NCI-H524 (cell line): ENCODE results near the gene DGCR2.

ENCODE experiments used
- DNase-seq, 2 experiments: peaks; one replicate each; lab custom pipeline; 2025; lab: John Stamatoyannopoulos, UW

The DGCR2 gene

DNA sequence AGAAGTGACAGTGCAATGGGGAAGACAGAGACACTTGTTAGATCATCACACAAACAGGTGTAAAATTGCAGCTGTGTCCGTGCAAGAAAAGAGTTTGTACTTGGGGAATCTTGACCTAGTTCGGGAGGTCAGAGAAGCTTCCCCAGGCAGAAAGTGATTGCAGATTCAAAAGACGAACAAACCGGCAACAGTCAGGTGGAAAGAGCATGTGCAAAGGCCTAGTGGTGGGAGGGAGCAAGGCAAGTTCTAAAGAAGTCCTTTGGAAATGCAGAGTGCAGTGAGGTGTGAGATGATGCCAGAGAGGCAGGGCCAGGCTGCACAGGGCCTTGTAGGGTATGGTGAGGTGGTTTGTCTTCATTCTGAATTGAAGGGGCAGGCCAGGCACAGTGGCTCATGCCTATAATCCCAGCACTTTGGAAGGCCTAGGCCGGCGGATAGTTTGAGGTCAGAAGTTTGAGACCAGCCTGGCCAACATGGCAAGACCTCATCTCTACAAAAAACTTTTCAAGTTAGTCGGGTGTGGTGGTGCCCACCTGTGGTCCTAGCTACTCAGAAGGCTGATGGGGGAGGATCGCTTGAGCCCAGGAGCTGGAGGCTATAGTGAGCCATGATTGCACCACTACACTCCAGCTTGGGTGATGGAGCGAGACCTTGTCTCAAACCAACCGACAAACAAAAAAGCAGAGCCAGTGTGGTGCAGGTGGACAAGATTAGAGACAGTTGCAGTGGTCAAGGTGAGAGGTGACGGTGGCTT, 24.2 kb upstream of the DGCR2 start:
- no peak for DNase-seq

DNA sequence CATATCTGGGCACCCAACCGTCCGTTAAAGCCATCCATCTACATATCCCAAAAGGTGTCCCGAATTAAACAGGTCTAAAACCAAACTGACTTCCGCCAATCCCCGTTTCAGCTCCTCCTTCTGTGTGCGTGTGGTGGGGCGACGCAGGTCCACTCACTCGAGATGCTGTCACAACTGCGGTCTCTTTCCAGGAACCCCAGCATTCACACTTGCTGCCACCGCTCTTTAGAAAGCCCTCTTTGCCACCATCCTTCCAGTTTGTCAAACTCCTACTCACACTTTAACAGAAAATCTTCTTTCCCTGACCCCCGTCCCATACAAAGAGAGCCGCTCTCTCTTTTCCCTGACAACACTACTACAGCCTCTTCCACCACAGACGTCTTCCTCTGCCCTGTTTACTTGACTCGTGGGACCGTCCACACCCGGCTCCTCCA, 21.8 kb upstream of the DGCR2 start:
- DNase-seq: no peak

DNA sequence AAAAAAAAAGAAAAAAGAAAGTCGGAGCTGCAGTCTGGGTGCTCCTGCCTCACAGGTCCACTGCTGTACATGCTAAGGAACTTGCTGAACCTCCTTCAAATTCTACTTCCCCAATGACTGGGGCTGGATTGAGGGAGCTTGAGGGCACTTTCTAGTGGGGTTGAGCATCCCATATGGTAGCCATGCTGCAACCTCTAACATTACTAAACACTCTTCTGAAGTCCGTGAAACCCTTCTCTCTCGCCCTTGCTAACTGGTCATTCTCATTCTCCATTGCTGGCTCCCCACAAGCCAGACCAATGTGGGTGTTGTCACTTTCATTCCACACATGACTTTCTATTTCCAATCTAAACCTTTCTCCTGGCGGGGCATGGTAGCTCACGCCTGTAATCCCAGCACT, 21.0 kb upstream of the DGCR2 start:
- no peak for DNase-seq

DNA sequence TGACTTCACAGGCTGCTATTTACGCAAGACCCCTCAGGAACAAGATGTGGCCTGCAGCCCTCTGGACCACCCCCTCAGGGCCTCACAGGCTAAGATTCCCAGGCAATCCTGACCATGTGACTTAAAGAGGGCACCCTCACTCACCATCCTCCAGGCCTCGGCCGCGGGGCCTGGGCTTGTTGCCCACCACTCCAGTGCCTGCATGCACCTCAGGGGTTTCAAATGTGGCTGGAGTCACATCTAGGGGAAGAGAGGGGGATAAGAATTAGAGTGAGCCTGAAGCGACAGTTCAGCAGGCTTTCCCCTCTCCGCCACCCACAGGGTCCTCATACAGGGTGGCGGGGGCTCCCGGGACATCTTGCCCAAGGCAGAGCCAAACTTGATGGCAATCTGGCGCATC, 20.2 kb upstream of the DGCR2 start:
- DNase-seq: no peak

DNA sequence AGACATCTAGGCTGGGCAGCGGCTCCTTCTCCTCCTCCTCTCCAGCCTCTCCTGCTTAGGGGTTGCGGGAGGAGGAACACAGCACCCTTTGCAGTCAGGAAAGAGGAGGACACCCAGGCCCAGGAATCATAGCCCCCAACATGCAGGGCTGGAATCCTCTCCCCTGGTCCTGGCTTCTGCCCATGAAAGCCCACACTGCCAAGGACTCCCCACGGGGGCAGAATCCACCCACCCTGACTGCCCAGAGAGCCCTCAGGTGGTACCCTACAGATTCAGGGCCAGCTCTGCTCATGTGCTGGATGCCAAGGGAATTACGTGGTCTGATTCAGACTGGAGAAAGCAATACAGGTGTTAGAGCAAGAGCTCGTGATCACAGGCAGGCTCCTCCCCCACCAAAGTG, 17.8 kb upstream of the DGCR2 start:
- no peak for DNase-seq

DNA sequence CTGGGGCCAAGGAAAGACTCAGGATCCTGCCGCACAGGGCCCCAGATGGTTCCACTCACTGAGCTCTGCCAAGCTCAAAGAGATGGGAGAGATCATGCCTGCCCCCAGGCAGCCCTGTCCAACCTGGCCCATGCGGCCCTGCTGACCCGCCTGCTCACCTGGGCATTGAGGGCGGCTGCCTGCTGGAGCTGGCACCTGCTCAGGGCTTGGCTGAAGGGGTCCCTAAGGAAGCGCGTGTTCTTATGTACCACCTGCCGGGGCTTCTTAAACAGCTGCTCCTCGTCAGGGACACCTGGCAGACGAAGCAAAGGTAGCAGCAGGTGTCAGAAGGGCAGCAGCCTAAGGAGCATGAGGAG, 16.8 kb upstream of the DGCR2 start:
- no peak for DNase-seq

DNA sequence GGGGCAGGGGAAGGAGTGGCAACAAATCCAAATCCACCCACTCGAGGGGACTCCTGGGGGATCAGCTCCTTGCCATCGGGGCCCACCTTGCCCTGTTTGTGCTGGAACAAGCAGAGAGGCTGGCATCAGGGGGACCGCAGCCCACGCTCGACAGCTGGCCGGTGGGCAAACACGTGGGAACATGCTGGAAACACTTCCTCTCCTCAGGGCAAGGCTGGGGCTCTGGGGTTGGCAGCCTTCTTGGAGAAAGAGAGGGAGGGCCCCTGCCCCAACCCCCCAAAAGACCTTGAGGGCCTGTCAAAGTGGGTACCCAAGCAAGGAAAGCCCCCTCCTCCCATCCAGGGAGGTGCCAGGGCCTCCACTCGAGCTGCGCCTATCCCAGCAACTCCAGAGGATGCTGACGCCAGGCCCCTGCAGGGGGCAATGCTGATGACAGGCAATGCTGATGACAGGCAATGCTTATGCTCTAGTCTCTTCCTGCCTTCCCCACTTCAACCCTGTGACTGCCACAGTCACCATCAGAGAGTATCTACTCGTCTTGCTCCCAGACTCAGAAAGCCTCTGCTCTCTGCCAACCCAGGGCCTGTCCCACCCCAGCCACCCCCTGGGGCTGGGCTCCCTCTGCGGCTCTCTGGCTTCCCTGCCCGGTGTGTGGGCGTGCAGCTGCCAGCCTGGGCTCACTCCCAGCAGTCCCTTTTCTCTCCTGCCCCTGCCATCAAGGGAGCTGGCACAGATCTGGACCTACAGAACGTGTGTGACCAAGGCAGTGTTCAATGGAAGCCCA, 16.2 kb upstream of the DGCR2 start:
- no peak for DNase-seq

DNA sequence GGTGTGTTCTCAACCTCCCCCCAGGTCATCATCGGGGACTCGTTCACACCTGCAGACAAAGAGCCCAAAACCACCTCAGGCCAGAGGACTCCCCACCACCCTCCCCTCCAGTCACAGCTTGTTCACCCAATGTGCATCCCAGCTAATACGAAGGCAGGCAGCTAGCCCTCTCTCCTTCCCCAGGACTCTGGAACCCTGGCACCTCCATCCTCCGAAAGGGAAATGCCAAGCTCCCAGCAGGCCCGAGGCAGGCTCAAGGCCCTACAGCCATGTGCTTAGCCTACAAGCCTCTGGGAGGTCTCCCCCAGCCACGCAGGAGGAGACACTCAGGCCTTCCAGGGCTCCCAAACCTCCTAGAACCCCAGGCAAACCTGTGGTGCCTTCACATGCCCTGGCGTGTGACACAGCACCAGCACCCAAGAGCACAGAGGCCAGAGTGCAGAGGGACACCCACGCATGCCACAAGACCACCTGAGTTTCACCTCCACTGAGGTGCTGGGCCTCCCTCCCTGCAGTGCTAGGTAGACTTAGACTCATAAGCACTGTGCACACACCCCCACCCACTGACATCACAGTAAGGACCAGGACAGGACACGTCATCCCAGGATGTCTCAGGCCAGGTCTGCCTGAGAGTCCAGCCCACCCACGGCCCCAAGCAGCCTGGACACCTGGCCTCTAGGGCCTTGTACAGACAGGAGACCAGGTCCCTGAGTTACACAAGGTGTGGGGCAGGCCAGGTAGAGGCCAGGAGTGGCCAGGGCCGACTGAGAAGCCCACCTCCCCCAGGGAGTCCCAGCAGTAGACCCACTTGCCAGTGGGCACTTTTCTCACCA, 15.4 kb upstream of the DGCR2 start:
- DNase-seq: no peak

DNA sequence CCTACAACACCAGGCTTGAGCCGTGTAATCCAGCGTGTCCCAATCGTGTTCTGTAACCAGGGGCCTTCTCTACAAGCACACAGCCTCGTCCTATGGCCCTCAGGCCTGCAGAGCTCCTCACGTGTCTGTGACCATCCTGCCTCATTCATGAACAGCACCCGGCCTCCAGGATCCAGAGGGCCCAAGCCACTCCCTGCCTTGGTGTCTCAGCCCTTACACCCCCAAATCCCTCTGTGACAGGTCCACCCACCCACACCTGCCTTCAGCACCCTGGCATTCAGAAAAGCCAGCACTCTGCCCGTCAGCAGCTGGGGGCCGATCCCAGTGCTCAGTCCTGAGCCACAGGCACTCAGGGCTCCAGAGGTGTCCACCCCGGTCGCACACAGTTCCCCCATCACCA, 14.7 kb upstream of the DGCR2 start:
- no peak for DNase-seq

DNA sequence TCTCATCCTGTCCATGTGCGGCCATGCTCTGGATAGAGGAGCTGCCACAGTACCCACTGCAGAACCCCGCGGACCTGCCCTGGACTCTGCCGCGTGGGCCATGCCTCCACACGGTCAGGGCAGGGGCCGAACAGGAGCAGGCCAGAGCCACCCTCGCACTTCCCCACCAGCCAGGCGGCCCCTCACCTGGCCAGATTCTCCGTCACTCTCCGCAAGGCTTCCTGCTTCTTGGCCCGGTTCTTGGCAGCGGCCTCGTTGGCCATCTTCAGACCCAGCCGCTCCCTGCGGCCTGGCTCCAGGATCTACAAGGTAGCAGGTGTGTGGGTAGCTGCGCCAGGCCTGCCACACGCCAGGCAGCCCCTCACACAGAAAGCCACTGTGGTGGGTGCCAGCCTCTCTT, 12.7 kb upstream of the DGCR2 start:
- DNase-seq: no peak

DNA sequence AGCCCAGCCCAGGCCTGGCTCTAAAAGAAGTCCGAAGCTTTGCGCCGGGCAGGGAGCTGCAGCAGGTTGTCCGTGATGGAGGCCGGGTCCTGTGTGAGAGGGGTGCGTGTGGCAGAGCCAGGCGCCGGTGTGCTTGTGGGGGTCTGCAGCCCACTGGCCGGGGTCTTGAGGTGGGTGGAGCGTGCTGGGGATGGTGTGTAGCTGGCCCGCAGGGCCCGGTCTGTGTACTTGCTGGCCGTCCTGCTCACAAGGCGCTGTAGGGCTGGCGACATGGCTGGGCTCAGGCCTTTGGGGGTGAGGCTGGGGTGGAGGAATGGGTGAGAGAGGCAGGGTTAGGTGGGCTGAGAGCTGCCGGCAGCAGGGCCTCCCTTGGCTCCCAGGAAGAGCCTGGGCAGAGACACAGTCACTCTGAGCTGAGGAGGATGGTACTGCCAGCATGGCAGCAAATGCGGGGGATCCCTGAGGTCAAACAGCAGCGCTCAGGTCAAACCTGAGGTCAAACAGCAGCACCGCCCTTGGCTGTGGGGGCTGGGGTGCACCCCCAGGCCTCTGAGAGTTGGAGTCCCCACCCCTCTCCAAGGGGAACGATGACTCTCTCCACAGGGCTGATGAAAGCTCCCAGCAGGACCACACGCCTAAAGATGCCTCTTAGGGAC, 12.1 kb upstream of the DGCR2 start:
- DNase-seq: no peak

DNA sequence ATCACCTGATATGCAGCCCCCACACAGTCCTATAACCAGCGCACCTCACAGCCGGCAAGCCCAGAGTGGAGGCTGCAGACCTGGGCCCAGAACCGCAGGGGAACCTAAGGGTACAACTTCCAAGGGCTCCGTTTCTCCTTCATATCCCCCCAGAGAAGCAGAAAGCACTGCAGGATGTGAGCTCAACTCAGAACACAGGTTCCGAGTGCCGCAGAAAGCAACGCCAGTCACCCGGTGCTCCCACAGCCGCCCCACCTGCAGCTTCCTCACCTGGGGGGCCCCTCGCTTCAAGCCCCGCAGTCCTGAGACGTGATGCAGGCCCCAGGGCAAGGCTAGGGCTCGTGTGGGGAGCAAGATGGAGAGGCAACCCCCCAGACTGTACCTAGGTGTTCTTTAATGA, 11.3 kb upstream of the DGCR2 start:
- no peak for DNase-seq

DNA sequence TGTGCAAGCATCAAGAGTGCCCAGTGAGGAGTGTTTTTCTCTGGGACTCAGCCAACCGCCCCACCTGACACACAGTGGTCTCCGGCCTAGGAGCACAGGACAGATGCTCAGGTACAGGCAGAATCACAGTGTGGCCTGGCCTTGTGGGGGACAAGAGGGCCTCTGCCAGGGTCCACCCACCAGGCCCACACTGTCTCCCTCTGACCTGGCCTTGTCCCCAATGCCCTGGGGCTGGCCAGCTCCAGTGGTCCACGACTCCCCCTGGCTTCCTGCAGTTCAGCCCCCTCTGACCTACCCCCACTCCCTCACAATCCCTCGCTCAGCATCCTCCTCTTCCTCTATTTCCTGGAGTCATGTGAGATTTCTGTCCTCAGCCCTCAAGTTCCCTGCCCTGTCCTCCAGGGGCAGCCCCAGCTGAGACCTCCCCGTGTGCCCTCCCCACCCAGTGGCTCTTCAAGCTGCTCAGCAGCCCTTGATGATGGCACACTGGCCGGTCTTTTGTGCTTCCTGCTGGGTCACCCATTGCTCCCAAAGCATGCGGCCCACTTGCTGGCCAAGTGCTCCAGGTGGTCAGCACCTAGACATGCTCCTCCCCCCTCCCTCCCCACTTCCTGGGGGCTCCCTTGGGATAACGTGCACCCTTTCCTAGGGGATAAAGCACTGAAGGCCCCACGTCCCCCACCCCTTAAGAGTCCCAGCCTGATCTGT, 10.6 kb upstream of the DGCR2 start:
- no peak for DNase-seq

DNA sequence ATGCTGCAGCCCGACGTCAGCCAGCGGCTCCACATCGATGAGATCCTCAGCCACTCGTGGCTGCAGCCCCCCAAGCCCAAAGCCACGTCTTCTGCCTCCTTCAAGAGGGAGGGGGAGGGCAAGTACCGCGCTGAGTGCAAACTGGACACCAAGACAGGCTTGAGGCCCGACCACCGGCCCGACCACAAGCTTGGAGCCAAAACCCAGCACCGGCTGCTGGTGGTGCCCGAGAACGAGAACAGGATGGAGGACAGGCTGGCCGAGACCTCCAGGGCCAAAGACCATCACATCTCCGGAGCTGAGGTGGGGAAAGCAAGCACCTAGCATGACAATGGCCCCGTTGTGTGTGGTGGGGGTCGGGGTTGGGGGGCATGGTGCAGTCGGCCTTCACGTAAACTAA, 9.9 kb upstream of the DGCR2 start:
- DNase-seq: no peak

DNA sequence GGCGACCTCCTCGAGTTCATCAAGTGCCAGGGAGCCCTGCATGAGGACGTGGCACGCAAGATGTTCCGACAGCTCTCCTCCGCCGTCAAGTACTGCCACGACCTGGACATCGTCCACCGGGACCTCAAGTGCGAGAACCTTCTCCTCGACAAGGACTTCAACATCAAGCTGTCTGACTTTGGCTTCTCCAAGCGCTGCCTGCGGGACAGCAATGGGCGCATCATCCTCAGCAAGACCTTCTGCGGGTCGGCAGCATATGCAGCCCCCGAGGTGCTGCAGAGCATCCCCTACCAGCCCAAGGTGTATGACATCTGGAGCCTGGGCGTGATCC, 9.4 kb upstream of the DGCR2 start:
- DNase-seq: no peak

DNA sequence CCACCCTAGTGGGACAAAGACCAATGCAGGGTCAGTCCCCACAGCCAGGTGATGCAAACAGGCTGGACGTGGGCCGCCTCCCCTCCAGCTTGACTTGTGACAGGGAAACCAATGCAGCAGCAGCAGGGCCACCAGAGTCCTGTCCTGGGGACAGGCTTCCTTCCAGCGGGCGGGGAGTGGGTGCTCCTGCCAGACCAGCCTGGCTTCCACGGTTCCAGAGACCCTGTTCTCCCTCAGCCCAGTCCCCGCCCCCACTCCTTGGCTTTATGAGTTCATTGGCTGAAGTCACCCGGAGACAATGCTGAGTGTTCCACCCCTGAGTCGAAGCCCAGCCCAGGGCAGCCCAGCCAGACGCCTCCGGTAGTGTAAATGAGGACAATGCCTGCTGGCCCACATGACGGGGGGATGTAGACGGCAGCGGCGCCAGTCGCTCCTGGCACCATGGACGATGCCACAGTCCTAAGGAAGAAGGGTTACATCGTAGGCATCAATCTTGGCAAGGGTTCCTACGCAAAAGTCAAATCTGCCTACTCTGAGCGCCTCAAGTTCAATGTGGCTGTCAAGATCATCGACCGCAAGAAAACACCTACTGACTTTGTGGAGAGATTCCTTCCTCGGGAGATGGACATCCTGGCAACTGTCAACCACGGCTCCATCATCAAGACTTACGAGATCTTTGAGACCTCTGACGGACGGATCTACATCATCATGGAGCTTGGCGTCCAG, 8.9 kb upstream of the DGCR2 start, which contains the start of gene TSSK2:
Gene TSSK2 (plus strand): TSS at position 350 of the 726 bp plus-strand sequence. CDS start 92 bp downstream, at position 442.
- no peak for DNase-seq

DNA sequence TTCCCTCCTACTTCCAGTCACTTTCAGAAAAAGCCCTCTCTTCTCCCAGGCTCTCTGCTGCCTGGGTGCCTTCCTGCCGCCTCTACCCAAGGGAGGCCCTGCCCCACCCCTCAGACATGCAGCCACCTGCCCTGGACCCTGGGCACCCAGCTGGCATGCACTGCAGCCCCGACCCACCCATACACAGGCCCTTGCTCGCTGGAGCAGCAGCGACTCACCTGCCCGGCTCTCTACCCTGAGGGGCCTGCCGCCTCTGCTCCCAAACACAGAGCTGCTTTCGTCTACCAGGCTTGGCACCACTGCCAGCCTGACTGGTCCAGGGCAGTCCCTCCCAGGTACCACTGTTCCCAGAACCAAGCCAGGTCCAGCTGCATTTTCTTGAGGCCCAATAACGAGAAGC, 7.7 kb upstream of the DGCR2 start:
- DNase-seq: no peak

DNA sequence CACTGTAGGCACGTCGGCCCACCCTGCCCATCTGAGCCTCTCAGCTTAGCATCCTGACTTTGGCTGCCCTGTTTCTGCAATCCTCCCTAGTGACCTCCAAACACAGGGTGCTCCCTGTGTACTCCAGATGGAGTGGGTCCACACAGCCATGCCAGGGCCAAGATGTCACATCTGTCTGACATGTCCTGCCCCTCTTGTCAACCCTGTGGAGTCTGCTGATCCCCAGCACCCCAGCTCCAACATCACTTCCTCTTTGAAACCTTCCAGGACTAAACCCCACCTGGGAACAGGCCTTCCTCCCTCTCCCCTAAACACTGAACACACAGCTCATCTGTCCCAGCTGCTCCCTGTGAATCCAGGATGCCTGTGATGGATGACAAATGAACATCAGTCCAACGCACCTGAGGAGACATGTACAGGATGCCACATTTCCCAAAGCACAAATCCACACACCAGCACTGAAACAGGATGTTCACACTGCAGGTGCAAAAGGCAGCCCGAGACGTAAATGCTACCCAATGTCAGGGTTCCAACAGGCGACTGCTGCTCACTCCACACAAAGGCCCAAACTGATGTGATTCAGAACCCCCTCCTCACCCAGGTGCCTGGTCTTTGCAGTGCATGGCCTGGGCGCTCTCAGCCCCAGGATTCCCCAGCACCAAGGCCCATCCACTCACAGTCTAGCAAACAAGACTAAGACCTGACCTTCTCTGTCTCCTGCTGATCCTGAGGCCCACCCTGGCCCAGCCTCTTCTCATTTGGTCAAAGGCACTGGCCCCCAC, 6.9 kb upstream of the DGCR2 start:
- DNase-seq: no peak

DNA sequence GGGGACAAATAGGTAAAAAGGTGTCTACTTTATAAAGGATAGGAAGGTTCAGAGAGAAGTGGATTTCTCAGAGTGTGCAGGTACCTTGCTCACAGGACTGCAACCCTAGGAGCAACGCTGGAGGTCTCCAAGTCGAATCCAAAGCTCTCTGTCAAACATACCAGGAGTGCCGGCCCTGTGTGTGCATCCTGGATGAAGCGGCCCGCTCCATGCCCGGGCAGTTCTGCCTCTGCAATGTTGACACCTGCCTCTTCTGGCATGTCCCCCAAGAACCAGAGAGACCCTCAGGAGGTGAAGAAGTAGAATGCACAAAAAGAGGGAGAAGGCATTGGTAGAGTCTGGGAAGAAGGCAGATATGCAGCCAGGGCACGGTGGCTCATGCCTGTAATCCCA, 5.8 kb upstream of the DGCR2 start:
- DNase-seq: no peak

DNA sequence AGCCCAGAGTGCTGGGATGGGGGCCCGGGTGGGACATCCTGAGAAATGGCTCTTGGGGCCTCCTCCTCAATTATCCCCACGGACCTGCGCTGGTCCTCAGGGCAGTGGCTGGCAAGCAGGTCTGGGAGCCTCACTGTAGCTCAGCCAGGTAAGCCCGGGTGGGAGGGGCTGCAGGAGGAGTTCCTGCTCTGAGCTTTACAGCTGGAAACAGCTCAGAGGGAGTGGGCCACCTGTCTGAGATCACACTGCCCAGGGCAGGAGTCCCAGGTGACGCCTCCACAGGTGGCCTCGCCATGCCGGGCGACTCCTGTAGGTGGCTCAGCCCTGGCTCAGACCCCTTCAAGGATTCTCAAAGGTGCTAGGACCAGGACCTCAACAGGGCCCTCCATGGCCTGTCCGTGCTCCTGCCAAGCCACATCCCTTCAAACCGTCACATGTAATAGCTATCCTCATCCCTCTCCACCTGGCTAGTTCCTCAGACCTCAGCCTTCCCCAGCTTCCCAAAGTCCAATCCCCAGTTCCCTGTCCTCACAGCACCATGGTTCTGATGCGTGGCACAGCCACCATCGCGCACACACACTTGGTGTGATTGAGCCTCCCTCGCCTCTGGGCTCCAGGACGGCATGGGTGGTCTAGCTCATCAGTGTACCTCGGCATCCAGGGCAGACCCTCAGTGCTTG, 5.3 kb upstream of the DGCR2 start:
- no peak for DNase-seq
